AG04449 (cell line): Measurements from ENCODE around the gene LECT2.

Experiments used
- CTCF ChIA-PET: fragments of 350-600 bp; formaldehyde crosslinking; extraction: SDS; loops from one replicate; lab custom pipeline; 2021; ENCODE audit warnings: antibody characterized with exemption; lab: Yijun Ruan, JAX
- POLR2A ChIA-PET: fragments of 400-600, 350-600 bp; formaldehyde crosslinking; extraction: SDS; loops from one replicate; lab custom pipeline; 2020; ENCODE audit warnings: antibody characterized with exemption, inconsistent platforms; lab: Yijun Ruan, JAX
- DNase-seq: peaks from one replicate; pipeline ENCODE4 v3.0.0-alpha.2; 2010; ENCODE audit warnings: low read depth, low spot score
- H3K4me3 ChIP-seq: 2 replicates; pipeline ENCODE4 v1.5.1; 2011; ENCODE audit warnings: low read depth, mild to moderate bottlenecking, control low read depth, low read length
- TF ChIP-seq, protein P1 (sequence below): IDR thresholded peaks from one replicate; pipeline ENCODE4 v1.5.1; 2011; ENCODE audit warnings: mild to moderate bottlenecking, moderate library complexity, low read length, control low read depth, inconsistent platforms; ENCODE audit not compliant: insufficient read depth; ENCODE audit errors: missing control alignments

Gene LECT2

DNA sequence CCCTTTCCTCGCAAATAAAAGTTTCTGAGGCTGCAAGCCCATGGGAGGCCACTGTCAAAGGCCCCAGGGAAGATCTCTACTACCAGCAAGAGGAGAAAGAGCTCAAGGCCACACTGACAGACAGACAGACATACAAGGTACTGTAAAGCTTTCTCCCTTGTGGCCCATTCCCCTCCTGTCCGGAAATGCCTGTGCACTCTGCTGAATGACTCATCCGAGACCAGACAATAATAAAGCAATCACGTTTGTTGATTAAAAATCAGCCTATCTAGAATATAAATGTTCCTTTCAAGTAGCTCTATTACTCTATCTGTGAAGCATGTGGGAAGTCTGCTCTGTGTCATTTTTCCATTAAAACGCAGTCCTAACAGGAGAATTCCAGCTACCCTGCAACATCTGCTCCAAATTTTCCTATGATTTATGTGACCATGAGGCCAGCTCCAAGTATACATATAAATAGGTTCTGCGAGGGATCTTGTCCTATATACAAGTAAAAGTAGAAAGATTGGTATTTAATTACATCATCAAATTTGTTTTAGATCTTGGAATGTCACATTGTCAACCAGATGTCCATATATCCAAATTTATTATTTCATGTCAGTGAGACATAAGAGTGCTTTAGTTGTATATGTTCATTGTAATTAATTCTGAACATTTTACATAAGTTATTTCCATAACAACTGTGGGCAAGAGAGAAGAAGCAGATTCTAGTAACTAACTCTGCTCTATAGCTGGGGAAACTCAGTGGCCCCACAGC lies 39.3 kb upstream of the LECT2 start:
- no peak overlapping the region for H3K4me3 ChIP-seq
- no peak for DNase-seq
- TF ChIP-seq, protein P1, sequence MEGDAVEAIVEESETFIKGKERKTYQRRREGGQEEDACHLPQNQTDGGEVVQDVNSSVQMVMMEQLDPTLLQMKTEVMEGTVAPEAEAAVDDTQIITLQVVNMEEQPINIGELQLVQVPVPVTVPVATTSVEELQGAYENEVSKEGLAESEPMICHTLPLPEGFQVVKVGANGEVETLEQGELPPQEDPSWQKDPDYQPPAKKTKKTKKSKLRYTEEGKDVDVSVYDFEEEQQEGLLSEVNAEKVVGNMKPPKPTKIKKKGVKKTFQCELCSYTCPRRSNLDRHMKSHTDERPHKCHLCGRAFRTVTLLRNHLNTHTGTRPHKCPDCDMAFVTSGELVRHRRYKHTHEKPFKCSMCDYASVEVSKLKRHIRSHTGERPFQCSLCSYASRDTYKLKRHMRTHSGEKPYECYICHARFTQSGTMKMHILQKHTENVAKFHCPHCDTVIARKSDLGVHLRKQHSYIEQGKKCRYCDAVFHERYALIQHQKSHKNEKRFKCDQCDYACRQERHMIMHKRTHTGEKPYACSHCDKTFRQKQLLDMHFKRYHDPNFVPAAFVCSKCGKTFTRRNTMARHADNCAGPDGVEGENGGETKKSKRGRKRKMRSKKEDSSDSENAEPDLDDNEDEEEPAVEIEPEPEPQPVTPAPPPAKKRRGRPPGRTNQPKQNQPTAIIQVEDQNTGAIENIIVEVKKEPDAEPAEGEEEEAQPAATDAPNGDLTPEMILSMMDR, result no peak
- ChIA-PET CTCF (interaction anchor here (0.9 to 1.4 kb wide), 4 partner anchors 12 to 63 kb away, joined by 3 to 6 read pairs (median 4); no protein-coding TSS in a partner anchor), POLR2A (interaction anchor here (0.5 to 2.7 kb wide), 15 partner anchors 11 to 60 kb away, joined by 3 to 21 read pairs (median 4); partner anchors contain the start of gene TGFBI)

DNA sequence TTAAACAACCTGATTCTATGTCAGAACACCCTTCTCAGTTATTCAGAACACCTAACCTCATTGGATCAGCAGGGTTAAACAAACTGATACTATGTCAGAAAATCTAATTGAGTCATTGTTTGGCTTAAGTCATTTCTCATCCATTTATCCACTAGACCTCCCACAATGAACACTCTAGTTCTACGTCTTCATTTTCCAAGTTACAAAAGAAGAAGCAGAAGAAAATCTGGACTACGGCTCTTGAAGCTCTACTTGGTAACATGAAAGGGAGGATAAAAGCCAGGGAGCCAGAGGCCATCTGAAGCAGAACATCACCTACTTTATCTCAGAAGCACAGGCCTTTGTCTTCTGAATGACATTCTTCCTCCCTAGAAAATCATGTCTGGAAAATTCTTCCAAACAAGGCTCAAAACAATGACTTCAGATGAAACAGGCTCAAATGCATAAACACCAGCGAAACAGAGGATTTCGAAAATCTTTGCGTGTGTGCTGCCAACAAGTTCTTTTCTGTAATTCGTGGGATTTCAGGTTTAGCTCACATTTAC lies 38.6 kb upstream of the LECT2 start:
- POLR2A ChIA-PET, result interaction anchor here (0.6 to 2.7 kb wide), 12 partner anchors 11 to 65 kb away, joined by 3 to 21 read pairs (median 6); partner anchors contain the start of gene TGFBI
- H3K4me3 ChIP-seq, result no peak overlapping the region
- no peak for DNase-seq
- CTCF ChIA-PET, result interaction anchor here (0.9 to 1.4 kb wide), 5 partner anchors 13 to 64 kb away, joined by 3 to 6 read pairs (median 4); no protein-coding TSS in a partner anchor
- TF ChIP-seq, protein P1, result no peak

DNA sequence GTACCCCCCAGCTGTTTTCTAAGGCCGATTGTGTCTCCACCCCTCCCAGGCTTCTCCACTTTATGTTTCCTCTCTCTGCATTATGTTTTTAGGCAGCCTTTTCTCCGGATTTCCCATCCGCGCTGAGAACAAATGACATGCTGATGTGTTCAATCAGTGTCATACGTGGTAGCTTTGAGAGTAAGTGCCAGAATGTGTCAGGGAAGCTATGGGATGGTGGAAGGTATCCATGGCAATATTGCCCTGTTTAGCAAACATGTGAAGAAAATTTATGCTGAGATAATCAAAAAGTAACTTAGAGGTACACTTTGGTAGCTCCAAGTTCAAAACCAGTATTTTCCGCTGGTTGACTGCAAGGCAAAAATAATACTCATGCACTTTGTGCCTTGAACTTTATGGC lies 36.6 kb upstream of the LECT2 start:
- TF ChIP-seq, protein P1, result no peak
- DNase-seq, result no peak
- ChIA-PET CTCF (interaction anchor here (0.7 kb wide), 1 partner anchor 41 kb away, joined by 3 read pairs; no protein-coding TSS in a partner anchor), POLR2A (no interaction called here)
- H3K4me3 ChIP-seq, result no peak overlapping the region

GRCh38 chr5:135990528-135991255 lies 35.9 kb upstream of the LECT2 start:
- no peak for DNase-seq
- H3K4me3 ChIP-seq, result no peak overlapping the region
- ChIA-PET POLR2A (no interaction called here), CTCF (interaction anchor here (0.7 to 2.0 kb wide), 2 partner anchors 10 to 40 kb away, joined by 3 to 5 read pairs; no protein-coding TSS in a partner anchor)
- TF ChIP-seq, protein P1, result no peak

DNA sequence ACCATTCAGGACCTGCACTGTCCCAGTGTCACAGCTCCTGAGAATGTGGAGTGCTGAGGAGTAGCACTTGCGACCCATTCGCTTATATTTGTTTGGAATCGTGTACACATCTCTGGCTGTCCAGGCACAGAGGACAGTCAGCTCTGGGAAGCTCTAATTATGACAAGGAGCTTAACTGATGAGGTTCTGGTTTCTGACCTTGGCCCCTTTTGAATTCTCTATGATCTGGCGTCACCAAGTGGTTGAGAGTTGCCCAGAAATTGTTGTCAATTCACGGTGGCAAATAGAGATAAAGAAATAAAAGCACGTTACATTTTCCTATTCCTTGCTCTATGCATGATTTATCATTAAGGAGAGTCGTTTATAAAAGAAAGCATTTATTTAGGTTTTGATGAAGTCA lies 34.9 kb upstream of the LECT2 start:
- ChIA-PET POLR2A (no interaction called here), CTCF (interaction anchor here (1.1 to 3.2 kb wide), 3 partner anchors 9 to 45 kb away, joined by 3 to 12 read pairs (median 5); no protein-coding TSS in a partner anchor)
- H3K4me3 ChIP-seq, result no peak overlapping the region
- TF ChIP-seq, protein P1, result no peak
- DNase-seq, result no peak

DNA sequence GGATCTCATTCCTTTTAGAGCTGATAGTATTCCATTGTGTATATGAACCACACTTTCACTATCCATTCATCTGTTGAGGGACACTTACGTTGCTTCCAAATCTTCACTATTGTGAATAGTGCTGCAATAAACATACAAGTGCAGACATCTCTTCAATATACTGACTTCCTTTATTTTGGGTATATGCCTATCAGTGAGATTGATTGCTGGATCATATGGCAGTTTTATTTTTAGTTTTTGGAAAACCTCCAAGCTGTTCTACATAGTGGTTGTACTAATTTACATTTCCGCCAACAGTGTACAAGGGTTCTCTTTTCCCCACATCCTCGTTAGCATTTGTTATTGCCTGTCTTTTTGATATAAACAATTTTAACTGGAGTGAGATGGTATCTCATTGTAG lies 33.8 kb upstream of the LECT2 start:
- H3K4me3 ChIP-seq, result no peak overlapping the region
- ChIA-PET POLR2A (interaction anchor here (0.6 kb wide), 1 partner anchor 74 kb away, joined by 3 read pairs; no protein-coding TSS in a partner anchor), CTCF (interaction anchor here (1.0 to 3.2 kb wide), 6 partner anchors 8 to 69 kb away, joined by 3 to 12 read pairs (median 4); no protein-coding TSS in a partner anchor)
- TF ChIP-seq, protein P1, result no peak
- no peak for DNase-seq
